HG02943 (cell line): Measurements from ENCODE around the gene LENEP.

Experiments
- ATAC-seq: cut with Tn5 transposase; IDR thresholded peaks from one replicate; pipeline ENCODE4 v1.9.1; 2021; ENCODE audit warnings: mild to moderate bottlenecking, low read depth, moderate library complexity; ENCODE audit not compliant: unreplicated experiment

LENEP gene

GRCh38 chr1:154959426-154959780 is 34.0 kb upstream of the LENEP start:
- no peak for ATAC-seq

GRCh38 chr1:154960446-154961136 is 32.8 kb upstream of the LENEP start:
- ATAC-seq, result no peak

GRCh38 chr1:154961207-154962155 is 31.9 kb upstream of the LENEP start, which contains the start of gene PYGO2:
TSS of gene PYGO2 (minus strand) at chr1:154961782. CDS start at chr1:154961576, 206 bp downstream.
- peak; percentile 55 for ATAC-seq

- ATAC-seq, result peak; percentile 23
Measured at GRCh38 chr1:154962156-154962749, 31.1 kb upstream of the LENEP start.

GRCh38 chr1:154962795-154963330 is 30.5 kb upstream of the LENEP start:
- no peak for ATAC-seq

GRCh38 chr1:154963643-154964042 is 29.7 kb upstream of the LENEP start:
- ATAC-seq, result no peak

GRCh38 chr1:154964359-154964758 is 29.0 kb upstream of the LENEP start:
- ATAC-seq, result no peak

- no peak for ATAC-seq
Measured at GRCh38 chr1:154966111-154966510, 27.3 kb upstream of the LENEP start.

GRCh38 chr1:154967331-154967950 is 25.9 kb upstream of the LENEP start:
- no peak for ATAC-seq

- no peak for ATAC-seq
Measured at GRCh38 chr1:154968731-154969130, 24.7 kb upstream of the LENEP start.

GRCh38 chr1:154969246-154969645 is 24.1 kb upstream of the LENEP start:
- ATAC-seq, result no peak

GRCh38 chr1:154969860-154970452 is 23.4 kb upstream of the LENEP start:
- ATAC-seq, result no peak

GRCh38 chr1:154970631-154971340 is 22.6 kb upstream of the LENEP start, which contains the start of gene SHC1:
TSS of gene SHC1 (minus strand) at chr1:154970747. CDS start at chr1:154970526, 221 bp downstream.
- no peak for ATAC-seq

GRCh38 chr1:154971341-154971998 is 21.9 kb upstream of the LENEP start:
- ATAC-seq, result no peak

GRCh38 chr1:154972213-154972516 is 21.2 kb upstream of the LENEP start:
- no peak for ATAC-seq

GRCh38 chr1:154972517-154973343 is 20.7 kb upstream of the LENEP start:
- no peak for ATAC-seq

- peak; percentile 22 for ATAC-seq
Measured at GRCh38 chr1:154973344-154974101, 19.9 kb upstream of the LENEP start.
